Smooth muscle cell of the brain vasculature (primary cell): ENCODE measurements around the gene MPV17.

ENCODE experiments used
- DNase-seq: peaks from one replicate; pipeline ENCODE4 v3.0.0-alpha.2; 2012; ENCODE audit warnings: low read depth, low spot score

The MPV17 gene

GRCh38 chr2:27265536-27265870, 57.4 kb downstream of the MPV17 start:
- DNase-seq: no peak

DNA sequence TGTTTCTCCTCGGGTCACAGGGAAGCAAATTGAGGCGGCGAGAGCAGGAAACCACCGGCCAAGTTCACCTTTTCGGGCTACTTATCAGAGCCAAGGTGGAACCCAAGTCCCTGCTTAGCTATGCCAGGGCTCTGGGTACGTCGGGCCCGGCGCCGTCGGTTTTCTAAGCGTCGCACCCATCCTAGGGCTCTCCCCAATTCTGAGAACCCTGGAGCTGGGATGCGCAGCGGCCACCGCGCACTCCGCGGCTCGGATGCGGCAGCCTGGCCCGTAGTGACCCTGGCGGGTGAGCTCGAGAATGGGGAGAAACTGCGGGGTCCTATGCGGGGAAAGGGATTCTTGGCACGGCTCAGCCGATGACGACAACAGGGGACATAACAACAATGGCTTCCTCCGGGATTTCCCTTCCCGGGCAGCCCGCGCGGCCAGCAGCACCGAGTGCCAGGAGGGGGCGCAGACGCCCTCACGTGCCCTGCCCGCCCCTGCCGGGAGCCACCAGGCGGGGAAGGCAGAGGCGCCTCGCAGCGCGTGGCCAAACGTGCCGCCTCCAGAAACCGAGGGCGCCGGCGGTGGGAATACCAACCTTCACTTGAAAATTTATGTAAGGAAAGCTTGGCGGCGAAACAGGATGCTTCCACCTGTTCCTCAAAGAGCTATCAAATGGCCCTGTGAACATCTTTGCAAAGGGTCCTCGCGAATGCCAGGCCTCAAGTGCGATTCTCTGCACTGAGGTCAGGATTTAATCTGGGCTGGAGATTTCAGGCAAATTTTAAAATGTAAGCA, 58.0 kb downstream of the MPV17 start:
- no peak for DNase-seq

GRCh38 chr2:27264253-27264752, 58.6 kb downstream of the MPV17 start:
- no peak for DNase-seq

GRCh38 chr2:27263287-27264252, 59.3 kb downstream of the MPV17 start:
- DNase-seq: no peak

DNA sequence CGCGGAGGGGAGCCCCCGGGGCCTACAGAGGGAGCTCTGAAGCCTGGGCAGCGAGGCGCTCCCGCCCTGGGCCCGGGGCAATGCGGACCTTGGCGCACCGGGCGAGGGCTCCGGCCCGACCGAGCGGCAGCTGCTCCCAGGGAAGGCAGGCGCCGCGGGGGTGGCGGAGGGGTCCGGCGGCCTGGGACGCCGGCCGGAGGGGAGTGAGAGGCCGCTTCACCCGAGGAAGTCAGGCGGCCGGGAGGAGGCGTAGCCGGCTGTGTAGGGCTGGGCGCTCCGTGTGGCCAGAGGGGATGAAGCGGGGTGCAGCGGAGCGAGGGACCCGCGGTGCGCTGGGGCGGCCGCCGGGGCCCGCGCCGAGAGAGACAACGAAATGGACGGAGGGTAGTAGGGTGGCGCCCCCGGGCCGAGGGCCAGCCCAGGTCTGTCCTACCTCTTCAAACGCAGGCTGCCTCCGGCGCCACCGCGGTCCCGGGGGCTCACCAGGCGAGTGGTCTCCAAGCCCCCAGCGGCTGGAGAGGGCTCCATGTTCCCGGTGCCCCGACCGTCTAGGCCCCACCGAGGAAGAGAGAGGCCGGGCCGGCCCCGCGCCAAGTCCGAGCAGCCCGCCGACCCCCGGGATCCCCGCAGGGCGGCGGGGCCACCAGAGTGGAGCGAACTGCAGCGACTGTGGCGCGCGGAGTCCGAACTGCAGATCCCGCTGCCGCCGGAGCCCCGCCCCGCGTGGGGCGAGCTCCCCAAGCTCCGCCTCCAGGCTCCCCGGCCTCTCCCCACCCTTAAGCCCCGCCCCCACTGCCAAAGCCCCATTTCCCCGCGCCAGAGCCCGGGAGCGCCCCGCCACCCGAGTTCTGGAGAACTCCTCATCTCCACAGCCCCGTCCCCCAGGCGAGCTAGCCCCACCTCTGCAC, 60.3 kb downstream of the MPV17 start, which contains the start of gene SLC30A3:
Gene SLC30A3 (minus strand): TSS at position 669 of the 908 bp plus-strand sequence. CDS start 141 bp downstream, at position 528.
- DNase-seq: no peak

GRCh38 chr2:27261926-27262298, 61.0 kb downstream of the MPV17 start:
- DNase-seq: no peak

DNA sequence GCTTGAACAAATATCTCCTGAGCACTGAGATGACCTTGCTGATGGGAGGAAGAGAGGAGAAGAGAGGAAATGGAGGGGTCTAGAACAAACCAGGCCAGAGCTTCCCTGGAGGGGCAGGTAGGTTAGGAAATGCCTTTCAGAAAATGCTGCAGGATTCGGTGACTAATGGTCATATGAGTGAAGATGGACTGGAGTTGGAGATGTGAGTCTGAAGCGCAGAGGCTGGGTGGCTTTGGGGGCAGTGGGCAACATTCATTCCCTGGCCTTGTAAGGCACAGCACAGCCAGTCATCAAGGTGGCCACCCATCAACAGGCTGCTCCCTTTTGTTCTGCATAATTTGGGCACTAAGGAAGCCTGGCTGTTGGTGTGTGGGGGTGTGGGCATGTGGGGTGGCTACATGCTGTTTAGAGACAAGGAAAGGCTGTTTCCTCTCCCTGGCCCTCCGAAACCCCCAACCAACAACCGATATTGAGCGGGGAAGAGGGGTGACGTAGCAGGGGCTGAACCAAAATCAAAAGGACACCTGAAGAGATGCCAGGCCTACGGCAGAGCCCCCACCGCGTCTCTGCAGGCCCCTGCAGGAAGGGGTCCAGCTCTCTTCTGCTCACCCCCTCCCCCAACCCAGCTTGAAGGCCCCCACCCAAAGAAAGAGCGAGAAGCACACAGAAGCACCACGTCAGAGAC, 61.5 kb downstream of the MPV17 start:
- no peak for DNase-seq
